Ishikawa (cell line): ENCODE data around the gene PIK3C2G.

Experiments
- CEBPB ChIP-seq: IDR thresholded peaks from 2 replicates; pipeline ENCODE4 v1.6.1; 2012
- CREB1 ChIP-seq: IDR thresholded peaks from 2 replicates; pipeline ENCODE4 v1.6.1; 2012; ENCODE audit warnings: low read depth
- EGR1 ChIP-seq: IDR thresholded peaks from 2 replicates; pipeline ENCODE4 v1.6.1; 2012
- EP300 ChIP-seq: IDR thresholded peaks from 2 replicates; pipeline ENCODE4 v1.6.1; 2012; ENCODE audit warnings: borderline replicate concordance
- FOXM1 ChIP-seq: IDR thresholded peaks from 2 replicates; pipeline ENCODE4 v1.6.1; 2012; ENCODE audit warnings: low read depth, borderline replicate concordance
- MAX ChIP-seq: IDR thresholded peaks from 2 replicates; pipeline ENCODE4 v1.6.1; 2012
- NFIC ChIP-seq: IDR thresholded peaks from 2 replicates; pipeline ENCODE4 v1.6.1; 2012
- RAD21 ChIP-seq: IDR thresholded peaks from 2 replicates; pipeline ENCODE4 v1.6.1; 2012; ENCODE audit warnings: low read depth
- REST ChIP-seq: IDR thresholded peaks from 2 replicates; pipeline ENCODE4 v1.6.1; 2012; ENCODE audit warnings: low read depth, mild to moderate bottlenecking
- TAF1 ChIP-seq: IDR thresholded peaks from 2 replicates; pipeline ENCODE4 v1.6.1; 2012; ENCODE audit warnings: low read depth, mild to moderate bottlenecking
- TCF12 ChIP-seq: IDR thresholded peaks from 2 replicates; pipeline ENCODE4 v1.6.1; 2012; ENCODE audit warnings: low read depth
- TEAD4 ChIP-seq: IDR thresholded peaks from 2 replicates; pipeline ENCODE4 v1.6.1; 2012
- USF1 ChIP-seq: IDR thresholded peaks from 2 replicates; pipeline ENCODE4 v1.6.1; 2012
- YY1 ChIP-seq: IDR thresholded peaks from 2 replicates; pipeline ENCODE4 v1.6.1; 2012; ENCODE audit warnings: low read depth
- ZBTB7A ChIP-seq: IDR thresholded peaks from 2 replicates; pipeline ENCODE4 v1.6.1; 2012; ENCODE audit warnings: low read depth

Gene PIK3C2G

GRCh38 chr12:18632848-18633247, 371.5 kb downstream of the PIK3C2G start:
- TF ChIP-seq TEAD4 (no peak), ZBTB7A (no peak), EP300 (no peak), MAX (no peak), NFIC (no peak), FOXM1 (no peak), YY1 (no peak), REST (no peak), CREB1 (no peak), RAD21 (no peak)

- TF ChIP-seq USF1 (no peak), CREB1 (no peak), CEBPB (no peak), ZBTB7A (no peak), RAD21 (no peak), FOXM1 (no peak), TAF1 (no peak), TCF12 (no peak), YY1 (no peak), TEAD4 (no peak), EP300 (no peak), EGR1 (no peak), MAX (no peak), REST (no peak), NFIC (no peak)
These were observed 373.1 kb downstream of the PIK3C2G start for GRCh38 chr12:18634382-18634781.

- no peak for TF ChIP-seq EGR1
- TF ChIP-seq YY1: no peak
- TF ChIP-seq USF1: no peak
- TF ChIP-seq FOXM1: no peak
- TF ChIP-seq TEAD4: no peak
- TF ChIP-seq CEBPB: no peak
- TF ChIP-seq MAX: no peak
- no peak for TF ChIP-seq RAD21
- no peak for TF ChIP-seq CREB1
- no peak for TF ChIP-seq TCF12
- TF ChIP-seq EP300: no peak
- no peak for TF ChIP-seq TAF1
- no peak for TF ChIP-seq ZBTB7A
These were observed 379.1 kb downstream of the PIK3C2G start for GRCh38 chr12:18640321-18640955.

GRCh38 chr12:18643681-18644080, 382.4 kb downstream of the PIK3C2G start:
- TF ChIP-seq MAX: no peak

GRCh38 chr12:18644564-18644963, 383.2 kb downstream of the PIK3C2G start:
- TF ChIP-seq REST (no peak), USF1 (no peak), EGR1 (no peak), YY1 (no peak), RAD21 (no peak), MAX (no peak), NFIC (no peak), TCF12 (no peak), ZBTB7A (no peak), TEAD4 (no peak), CEBPB (no peak), TAF1 (no peak), CREB1 (no peak), EP300 (no peak), FOXM1 (no peak)
